Hematopoietic multipotent progenitor cell (in vitro differentiated cells): ENCODE results near the gene CEBPE. TPM values are rescaled to one million over a fixed set of nuclear protein-coding genes. Genes with fewer than 3 reads are reported as not detected.
"Not testable (repeated sequence)": the region's sequence is repeated elsewhere in the genome, so short reads cannot be mapped to it uniquely, and the experiment has no call there.

Experiments used
- DNase-seq, 3 donors: peaks; one replicate each; pipeline ENCODE4 v3.0.0-alpha.2; 2011 to 2015; ENCODE audit warnings: low read depth in 2 of 3, low spot score in 2 of 3
- total RNA-seq: library from RNA; depleted of rRNA; stranded (reverse); fragments of >200 nt; gene quantifications from one replicate; pipeline ENCODE4 v1.2.3, GENCODE V29; 2012

Gene CEBPE
- total RNA-seq, 1 donor: 0.81 TPM

GRCh38 chr14:23123419-23123818, 4.4 kb upstream of the CEBPE start:
- no peak for DNase-seq

- DNase-seq: no peak
These were observed 3.0 kb upstream of the CEBPE start for GRCh38 chr14:23122086-23122485.

- no peak for DNase-seq
These were observed 2.3 kb upstream of the CEBPE start for GRCh38 chr14:23121361-23121771.

GRCh38 chr14:23120541-23121251, 1.6 kb upstream of the CEBPE start:
- DNase-seq: peak; percentile 65 to 90 (median 86)

- peak; percentile 23 to 63 (median 42) for DNase-seq
These were observed 590 bp upstream of the CEBPE start for GRCh38 chr14:23119363-23120327.

GRCh38 chr14:23117371-23118020, 1.6 kb downstream of the CEBPE start:
- DNase-seq: no peak

- DNase-seq: no peak
These were observed 3.1 kb downstream of the CEBPE start for GRCh38 chr14:23115918-23116317.

GRCh38 chr14:23115039-23115731, 3.9 kb downstream of the CEBPE start:
- DNase-seq: no peak

GRCh38 chr14:23114669-23115038, 4.4 kb downstream of the CEBPE start:
- no peak for DNase-seq

GRCh38 chr14:23114120-23114458, 5.0 kb downstream of the CEBPE start:
- no peak for DNase-seq

- DNase-seq: no peak
These were observed 5.5 kb downstream of the CEBPE start for GRCh38 chr14:23113431-23114119.

- peak in 2 of 3 donors; percentile 87 to 93 for DNase-seq
These were observed 6.5 kb downstream of the CEBPE start for GRCh38 chr14:23112359-23113178.

- DNase-seq: no peak
These were observed 8.3 kb downstream of the CEBPE start for GRCh38 chr14:23110579-23111365.

GRCh38 chr14:23109769-23110168, 9.3 kb downstream of the CEBPE start:
- no peak for DNase-seq

- DNase-seq: not testable (repeated sequence)
These were observed 10.9 kb downstream of the CEBPE start for GRCh38 chr14:23108169-23108568.

- not testable (repeated sequence) for DNase-seq
These were observed 11.4 kb downstream of the CEBPE start for GRCh38 chr14:23107620-23108019.

GRCh38 chr14:23106747-23107045, 12.4 kb downstream of the CEBPE start:
- DNase-seq: no peak

GRCh38 chr14:23105348-23105824, 13.7 kb downstream of the CEBPE start:
- DNase-seq: no peak
